ENCODE measurements around the gene TRMT6.

- no peak for TF ChIP-seq EZH2 (IDR thresholded peaks at IDR 0.05; ENCODE audit: low read depth)
- no peak for TF ChIP-seq CTCF (conservative IDR thresholded peaks at IDR 0.05)
Measured at GRCh38 chr20:5975778-5976177, 25.4 kb upstream of the TRMT6 start.

Data from PC-9 (cell line).